Esophagus squamous epithelium (tissue), 4 donors: ENCODE results near the gene ZNF592.

Experiments
- CTCF ChIP-seq, 6 experiments: fragments of 450-650 bp in 4 of 6; fragments of 200-600 bp in 2 of 6; sonication (generic) in 2 of 6; IDR thresholded peaks; one replicate each; pipeline ENCODE4 v1.5.1; 2016 to 2019; ENCODE audit warnings: antibody characterized with exemption in 6 of 6, mild to moderate bottlenecking in 4 of 6, moderate library complexity in 4 of 6
- POLR2A ChIP-seq, 4 donors: fragments of 450-650 bp; IDR thresholded peaks; one replicate each; pipeline ENCODE4 v1.6.1; 2017; ENCODE audit warnings: antibody characterized with exemption in 4 of 4, mild to moderate bottlenecking in 4 of 4, moderate library complexity in 3 of 4

GRCh38 chr15:84737005-84737404 is 11.4 kb upstream of the ZNF592 start:
- TF ChIP-seq CTCF (IDR thresholded peaks at IDR 0.05) (no peak), POLR2A (IDR thresholded peaks at IDR 0.05) (no peak)
